ENCODE measurements around the gene MYNN. TPM values are rescaled to one million over a fixed set of nuclear protein-coding genes. Genes with fewer than 3 reads are reported as not detected.

MYNN gene
- total RNA-seq, 1 donor from 2014 or later: 13.0 TPM

DNA sequence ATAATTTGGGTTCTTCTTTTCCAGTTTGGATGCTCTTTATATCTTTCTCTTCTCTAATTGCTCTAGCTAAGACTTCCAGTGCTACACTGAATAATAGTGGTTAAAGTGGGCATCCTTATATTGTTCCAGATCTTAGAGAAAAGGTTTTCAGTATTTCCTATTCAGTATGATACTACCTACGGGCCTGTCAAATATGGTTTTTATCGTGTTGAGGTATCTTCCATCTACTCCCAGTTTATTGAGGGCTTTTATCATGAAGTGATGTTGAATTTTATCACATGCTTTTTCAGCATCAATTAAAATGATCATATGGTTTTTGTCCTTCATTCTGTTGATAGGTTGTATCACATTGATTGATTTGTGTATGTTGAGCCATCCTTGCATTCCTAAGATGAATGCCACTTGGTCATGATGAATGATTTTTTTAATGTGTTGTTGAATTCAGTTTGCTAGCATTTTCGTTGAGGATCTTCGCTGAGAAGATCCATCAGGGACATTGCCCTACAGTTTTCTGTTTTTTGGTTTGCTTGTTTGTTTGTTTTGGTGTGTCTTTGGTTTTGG, 42.5 kb downstream of the MYNN start:
- TF ChIP-seq, protein P1, sequence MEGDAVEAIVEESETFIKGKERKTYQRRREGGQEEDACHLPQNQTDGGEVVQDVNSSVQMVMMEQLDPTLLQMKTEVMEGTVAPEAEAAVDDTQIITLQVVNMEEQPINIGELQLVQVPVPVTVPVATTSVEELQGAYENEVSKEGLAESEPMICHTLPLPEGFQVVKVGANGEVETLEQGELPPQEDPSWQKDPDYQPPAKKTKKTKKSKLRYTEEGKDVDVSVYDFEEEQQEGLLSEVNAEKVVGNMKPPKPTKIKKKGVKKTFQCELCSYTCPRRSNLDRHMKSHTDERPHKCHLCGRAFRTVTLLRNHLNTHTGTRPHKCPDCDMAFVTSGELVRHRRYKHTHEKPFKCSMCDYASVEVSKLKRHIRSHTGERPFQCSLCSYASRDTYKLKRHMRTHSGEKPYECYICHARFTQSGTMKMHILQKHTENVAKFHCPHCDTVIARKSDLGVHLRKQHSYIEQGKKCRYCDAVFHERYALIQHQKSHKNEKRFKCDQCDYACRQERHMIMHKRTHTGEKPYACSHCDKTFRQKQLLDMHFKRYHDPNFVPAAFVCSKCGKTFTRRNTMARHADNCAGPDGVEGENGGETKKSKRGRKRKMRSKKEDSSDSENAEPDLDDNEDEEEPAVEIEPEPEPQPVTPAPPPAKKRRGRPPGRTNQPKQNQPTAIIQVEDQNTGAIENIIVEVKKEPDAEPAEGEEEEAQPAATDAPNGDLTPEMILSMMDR (IDR thresholded peaks at IDR 0.05; ENCODE audit: unreplicated experiment): no peak
- Mint-ChIP-seq H3K27ac (ENCODE audit: unreplicated experiment) (no peak overlapping the region), H3K4me1 (ENCODE audit: unreplicated experiment) (peaks cover 18% of the 10 kb centered on the region), H3K4me3 (ENCODE audit: unreplicated experiment) (no peak overlapping the region), H3K9me3 (ENCODE audit: unreplicated experiment) (peaks cover 4% of the 10 kb centered on the region), H3K27me3 (ENCODE audit: unreplicated experiment) (peaks cover 3% of the 10 kb centered on the region), H3K36me3 (ENCODE audit: low read depth, unreplicated experiment) (peaks cover 13% of the 10 kb centered on the region)
- no peak for DNase-seq (ENCODE audit: low spot score)

DNA sequence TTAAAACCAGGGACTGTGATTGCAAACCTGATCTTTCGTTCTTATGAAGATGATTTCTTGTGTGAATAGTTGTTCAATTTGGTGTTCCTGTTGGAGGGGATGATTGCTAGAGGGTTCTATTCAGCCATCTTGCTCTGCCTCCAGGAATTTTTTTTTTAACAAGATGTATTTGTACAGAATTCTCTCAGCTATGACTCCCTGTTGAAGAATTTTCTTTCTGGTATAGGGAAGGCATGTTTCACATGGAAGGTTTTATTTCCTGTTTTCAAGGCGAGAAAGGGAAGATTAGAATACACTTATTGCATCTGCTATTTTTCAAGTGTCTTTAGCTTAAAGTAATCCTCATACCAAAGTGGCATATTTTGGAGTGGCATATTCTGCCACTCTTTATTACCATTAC, 45.1 kb downstream of the MYNN start:
- Mint-ChIP-seq H3K27ac (ENCODE audit: unreplicated experiment) (no peak overlapping the region), H3K4me3 (ENCODE audit: unreplicated experiment) (no peak overlapping the region), H3K4me1 (ENCODE audit: unreplicated experiment) (peaks cover 9% of the 10 kb centered on the region), H3K9me3 (ENCODE audit: unreplicated experiment) (peaks cover 4% of the 10 kb centered on the region), H3K27me3 (ENCODE audit: unreplicated experiment) (peaks cover 3% of the 10 kb centered on the region), H3K36me3 (ENCODE audit: low read depth, unreplicated experiment) (peaks cover 11% of the 10 kb centered on the region)
- DNase-seq (ENCODE audit: low spot score): no peak
- TF ChIP-seq, protein P1 (IDR thresholded peaks at IDR 0.05; ENCODE audit: unreplicated experiment): no peak

DNA sequence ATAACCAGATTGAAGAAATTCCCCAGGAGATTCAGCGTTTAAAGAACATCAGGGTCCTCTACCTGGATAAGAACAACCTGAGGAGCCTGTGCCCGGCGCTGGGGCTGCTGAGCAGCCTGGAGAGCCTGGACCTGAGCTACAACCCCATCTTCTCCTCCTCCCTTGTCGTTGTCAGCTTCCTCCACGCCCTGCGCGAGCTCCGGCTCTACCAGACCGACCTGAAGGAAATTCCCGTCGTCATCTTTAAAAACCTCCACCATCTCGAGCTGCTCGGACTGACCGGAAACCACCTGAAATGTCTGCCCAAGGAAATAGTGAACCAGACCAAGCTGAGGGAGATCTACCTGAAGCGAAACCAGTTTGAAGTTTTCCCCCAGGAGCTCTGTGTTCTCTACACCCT, 48.9 kb downstream of the MYNN start:
- TF ChIP-seq, protein P1 (IDR thresholded peaks at IDR 0.05; ENCODE audit: unreplicated experiment): no peak
- H3K36me3 Mint-ChIP-seq (ENCODE audit: low read depth, unreplicated experiment): peaks cover 3% of the 10 kb centered on the region

GRCh38 chr3:169822540-169822939, 49.3 kb downstream of the MYNN start:
- DNase-seq (ENCODE audit: low spot score): no peak

More for the DNA sequence above, 48.9 kb downstream of the MYNN start:
- Mint-ChIP-seq H3K27ac (ENCODE audit: unreplicated experiment) (no peak overlapping the region), H3K9me3 (ENCODE audit: unreplicated experiment) (no peaks in the 10 kb centered on the region), H3K4me1 (ENCODE audit: unreplicated experiment) (peaks cover 15% of the 10 kb centered on the region), H3K27me3 (ENCODE audit: unreplicated experiment) (peaks cover 1% of the 10 kb centered on the region), H3K4me3 (ENCODE audit: unreplicated experiment) (no peak overlapping the region)
- DNase-seq (ENCODE audit: low spot score): no peak

GRCh38 chr3:169822983-169823382, 49.8 kb downstream of the MYNN start:
- Mint-ChIP-seq H3K27me3 (ENCODE audit: unreplicated experiment) (no peaks in the 10 kb centered on the region), H3K4me1 (ENCODE audit: unreplicated experiment) (peaks cover 17% of the 10 kb centered on the region), H3K36me3 (ENCODE audit: low read depth, unreplicated experiment) (no peaks in the 10 kb centered on the region), H3K4me3 (ENCODE audit: unreplicated experiment) (no peak overlapping the region), H3K9me3 (ENCODE audit: unreplicated experiment) (no peaks in the 10 kb centered on the region), H3K27ac (ENCODE audit: unreplicated experiment) (no peak overlapping the region)
- no peak for DNase-seq (ENCODE audit: low spot score)
- TF ChIP-seq, protein P1 (IDR thresholded peaks at IDR 0.05; ENCODE audit: unreplicated experiment): no peak

More at GRCh38 chr3:169822540-169822939, 49.3 kb downstream of the MYNN start:
- Mint-ChIP-seq H3K27me3 (ENCODE audit: unreplicated experiment) (peaks cover 1% of the 10 kb centered on the region), H3K9me3 (ENCODE audit: unreplicated experiment) (no peaks in the 10 kb centered on the region), H3K4me1 (ENCODE audit: unreplicated experiment) (peaks cover 16% of the 10 kb centered on the region), H3K27ac (ENCODE audit: unreplicated experiment) (no peak overlapping the region), H3K36me3 (ENCODE audit: low read depth, unreplicated experiment) (peaks cover 1% of the 10 kb centered on the region), H3K4me3 (ENCODE audit: unreplicated experiment) (no peak overlapping the region)
- TF ChIP-seq, protein P1 (IDR thresholded peaks at IDR 0.05; ENCODE audit: unreplicated experiment): no peak
